ENCODE measurements around the gene GEMIN7. TPM values are rescaled to one million over a fixed set of nuclear protein-coding genes. Genes with fewer than 3 reads are reported as not detected.
"Not testable (repeated sequence)": the region's sequence is repeated elsewhere in the genome, so short reads cannot be mapped to it uniquely, and the experiment has no call there.

GEMIN7 gene
- total RNA-seq, 1 donor from 2014 or later, result 15.9 TPM

GRCh38 chr19:45101806-45102205 lies 22.7 kb downstream of the GEMIN7 start:
- H3K4me1 ChIP-seq, result peaks cover 82% of the 10 kb centered on the region
- H3K4me3 ChIP-seq, result no peak overlapping the region
- no peak for DNase-seq

GRCh38 chr19:45102481-45102880 lies 23.4 kb downstream of the GEMIN7 start:
- H3K4me3 ChIP-seq, result no peak overlapping the region
- peak overlapping the region; percentile 75 for H3K27ac ChIP-seq (replicated peaks)
- intact Hi-C loops (cut with micrococcal nuclease), result no loop called here
- no peaks in the 10 kb centered on the region for H3K9me3 ChIP-seq (replicated peaks)
- no peak for DNase-seq
- H3K27me3 ChIP-seq (ENCODE audit: low read depth), result no peaks in the 10 kb centered on the region
- H3K4me1 ChIP-seq, result peaks cover 76% of the 10 kb centered on the region
- no peaks in the 10 kb centered on the region for H3K36me3 ChIP-seq
- no peak for TF ChIP-seq CTCF (IDR thresholded peaks at IDR 0.05; ENCODE audit: borderline replicate concordance)

More at GRCh38 chr19:45101806-45102205, 22.7 kb downstream of the GEMIN7 start:
- Histone ChIP-seq H3K27me3 (ENCODE audit: low read depth) (no peaks in the 10 kb centered on the region), H3K27ac (replicated peaks) (no peak overlapping the region), H3K9me3 (replicated peaks) (no peaks in the 10 kb centered on the region), H3K36me3 (no peaks in the 10 kb centered on the region)
- intact Hi-C loops (cut with micrococcal nuclease), result no loop called here
- TF ChIP-seq CTCF (IDR thresholded peaks at IDR 0.05; ENCODE audit: borderline replicate concordance), result no peak

GRCh38 chr19:45103156-45103507 lies 24.1 kb downstream of the GEMIN7 start:
- no peaks in the 10 kb centered on the region for H3K27me3 ChIP-seq (ENCODE audit: low read depth)
- TF ChIP-seq CTCF (IDR thresholded peaks at IDR 0.05; ENCODE audit: borderline replicate concordance), result no peak
- intact Hi-C loops (cut with micrococcal nuclease), result no loop called here
- no peaks in the 10 kb centered on the region for H3K9me3 ChIP-seq (replicated peaks)
- peaks cover 69% of the 10 kb centered on the region for H3K4me1 ChIP-seq
- peak overlapping the region; percentile 75 for H3K27ac ChIP-seq (replicated peaks)
- H3K4me3 ChIP-seq, result peak overlapping the region; percentile 49
- DNase-seq, result peak; percentile 29
- no peaks in the 10 kb centered on the region for H3K36me3 ChIP-seq

- Histone ChIP-seq H3K36me3 (no peaks in the 10 kb centered on the region), H3K9me3 (replicated peaks) (no peaks in the 10 kb centered on the region), H3K4me1 (peaks cover 63% of the 10 kb centered on the region), H3K27me3 (ENCODE audit: low read depth) (no peaks in the 10 kb centered on the region), H3K27ac (replicated peaks) (peak overlapping the region; percentile 75), H3K4me3 (peak overlapping the region; percentile 49)
- no peak for DNase-seq
- intact Hi-C loops (cut with micrococcal nuclease), result no loop called here
- TF ChIP-seq CTCF (IDR thresholded peaks at IDR 0.05; ENCODE audit: borderline replicate concordance), result peak; percentile 14
These were observed 24.7 kb downstream of the GEMIN7 start for GRCh38 chr19:45103508-45104319.

GRCh38 chr19:45104658-45105349 lies 25.7 kb downstream of the GEMIN7 start:
- peaks cover 52% of the 10 kb centered on the region for H3K4me1 ChIP-seq
- no peaks in the 10 kb centered on the region for H3K36me3 ChIP-seq
- TF ChIP-seq CTCF (IDR thresholded peaks at IDR 0.05; ENCODE audit: borderline replicate concordance), result no peak
- H3K4me3 ChIP-seq, result peak overlapping the region; percentile 49
- DNase-seq, result no peak
- intact Hi-C loops (cut with micrococcal nuclease), result no loop called here
- no peaks in the 10 kb centered on the region for H3K27me3 ChIP-seq (ENCODE audit: low read depth)
- H3K27ac ChIP-seq (replicated peaks), result peak overlapping the region; percentile 75
- H3K9me3 ChIP-seq (replicated peaks), result no peaks in the 10 kb centered on the region

- DNase-seq; H3K27ac ChIP-seq (replicated peaks); intact Hi-C loops (cut with micrococcal nuclease); H3K27me3 ChIP-seq (ENCODE audit: low read depth); H3K36me3 ChIP-seq; H3K9me3 ChIP-seq (replicated peaks); H3K4me3 ChIP-seq: not testable (repeated sequence)
- H3K4me1 ChIP-seq, result peaks cover 54% of the 10 kb centered on the region
These were observed 27.3 kb downstream of the GEMIN7 start for GRCh38 chr19:45106363-45106762.

All from left ventricle myocardium inferior (tissue), 1 donor.